Stimulated activated naive B cell treated with anti-CD40 and anti-IgM and Interleukin-4, amounts not matched to agents 10 μg/mL and 1 μg/mL and 100 μg/mL, for 72 hours (primary cell): ENCODE measurements around the gene SORCS2.

Experiments
- ATAC-seq, 2 donors: fragments of 150-1000 bp; cut with Tn5 transposase; replicated peaks; 2 replicates each; pipeline ENCODE4 v1.10.0; 2021; ENCODE audit warnings: moderate library complexity in 1 of 2
- DNase-seq: peaks from one replicate; pipeline ENCODE4 v3.0.0; 2021
- H3K27ac Mint-ChIP-seq: one replicate; pipeline ENCODE4 v1.8.0; 2022; ENCODE audit warnings: mild to moderate bottlenecking, mixed read lengths
- H3K27me3 Mint-ChIP-seq, 2 donors: one replicate each; pipeline ENCODE4 v1.8.0; 2022; ENCODE audit warnings: mixed read lengths in 2 of 2
- H3K36me3 Mint-ChIP-seq, 2 donors: one replicate each; pipeline ENCODE4 v1.8.0; 2022; ENCODE audit warnings: mixed read lengths in 2 of 2, mild to moderate bottlenecking in 1 of 2
- H3K4me1 Mint-ChIP-seq, 2 donors: one replicate each; pipeline ENCODE4 v1.8.0; 2022; ENCODE audit warnings: mixed read lengths in 2 of 2, mild to moderate bottlenecking in 1 of 2
- H3K4me3 Mint-ChIP-seq, 2 donors: one replicate each; pipeline ENCODE4 v1.8.0; 2022; ENCODE audit warnings: mild to moderate bottlenecking in 2 of 2, mixed read lengths in 2 of 2, moderate library complexity in 1 of 2
- H3K9me3 Mint-ChIP-seq, 2 donors: one replicate each; pipeline ENCODE4 v1.8.0; 2022; ENCODE audit warnings: mixed read lengths in 2 of 2, mild to moderate bottlenecking in 1 of 2

The SORCS2 gene

GRCh38 chr4:7253837-7254236, 61.5 kb downstream of the SORCS2 start:
- peaks cover 14 to 26% of the 10 kb centered on the region in 2 donors for H3K27me3 Mint-ChIP-seq
- H3K4me1 Mint-ChIP-seq = peaks cover 3 to 11% of the 10 kb centered on the region in 2 donors
- no peak for DNase-seq
- H3K27ac Mint-ChIP-seq = no peak overlapping the region
- no peak for ATAC-seq
- peaks cover 0 to 7% of the 10 kb centered on the region in 2 donors for H3K9me3 Mint-ChIP-seq
- H3K36me3 Mint-ChIP-seq = no peaks in the 10 kb centered on the region
- H3K4me3 Mint-ChIP-seq = no peak overlapping the region

DNA sequence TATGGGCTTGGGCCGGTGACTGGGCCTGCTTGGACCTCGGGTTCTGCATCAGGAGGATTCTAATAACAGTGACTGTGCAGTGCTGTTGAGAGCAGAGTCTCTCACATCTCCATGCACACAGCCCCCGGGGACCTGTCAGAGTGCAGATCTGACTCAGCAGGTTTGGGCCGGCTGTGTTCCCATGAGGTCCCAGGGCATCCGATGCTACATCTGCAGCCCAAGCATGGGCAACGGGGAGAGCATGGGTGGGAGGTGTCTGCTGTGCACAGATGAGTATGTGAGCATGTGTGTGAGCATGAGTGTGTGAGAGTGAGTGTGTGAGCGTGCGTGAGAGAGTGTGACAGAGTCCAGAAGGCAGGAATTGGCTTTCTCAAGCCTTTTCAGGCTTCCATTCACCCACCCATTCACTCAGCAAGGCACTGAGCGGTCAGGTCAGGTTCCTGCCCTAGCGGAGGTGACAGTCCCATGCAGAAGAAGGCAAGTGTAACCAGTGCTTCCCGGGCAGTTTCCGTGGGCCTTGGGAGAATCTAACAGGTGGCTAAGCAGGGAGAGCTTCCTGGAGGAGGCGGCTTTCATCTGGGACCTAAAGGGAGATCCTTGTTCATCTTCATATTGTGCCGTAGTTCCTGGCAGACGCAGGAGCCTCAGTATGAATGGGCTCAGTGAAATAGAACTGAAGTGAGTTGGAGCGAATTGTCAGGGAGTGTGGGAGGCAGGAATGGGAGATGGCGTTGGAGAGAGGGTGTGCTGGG, 62.6 kb downstream of the SORCS2 start:
- Mint-ChIP-seq H3K36me3 (no peaks in the 10 kb centered on the region), H3K9me3 (peaks cover 4 to 6% of the 10 kb centered on the region in 2 donors), H3K27me3 (peaks cover 14 to 30% of the 10 kb centered on the region in 2 donors), H3K4me3 (no peak overlapping the region), H3K27ac (no peak overlapping the region), H3K4me1 (peaks cover 3 to 11% of the 10 kb centered on the region in 2 donors)
- ATAC-seq = peak; percentile 89 to 95
- DNase-seq = peak; percentile 34

DNA sequence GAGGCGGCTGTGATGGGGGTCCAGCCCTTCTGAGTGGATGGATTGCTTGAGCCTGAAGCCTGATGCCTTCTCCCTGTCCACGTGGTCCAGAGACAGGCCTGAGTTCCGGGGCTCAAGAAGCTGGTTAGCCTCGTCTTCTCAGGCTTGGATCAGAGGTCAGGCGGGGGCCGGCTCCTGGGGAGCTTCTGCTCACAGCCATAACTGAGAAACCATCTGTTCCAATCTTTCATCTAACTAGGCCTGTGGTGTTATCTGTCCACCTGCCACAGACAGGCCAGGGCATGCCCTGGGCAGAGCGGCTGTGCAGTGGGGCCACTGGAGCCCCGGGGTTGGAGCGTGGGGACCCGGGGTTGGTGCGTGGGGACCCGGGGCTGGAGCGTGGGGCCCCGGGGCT, 63.1 kb downstream of the SORCS2 start:
- peaks cover 3 to 11% of the 10 kb centered on the region in 2 donors for H3K4me1 Mint-ChIP-seq
- DNase-seq = no peak
- no peak for ATAC-seq
- no peak overlapping the region for H3K4me3 Mint-ChIP-seq
- peaks cover 7% of the 10 kb centered on the region in 2 donors for H3K9me3 Mint-ChIP-seq
- peaks cover 14 to 30% of the 10 kb centered on the region in 2 donors for H3K27me3 Mint-ChIP-seq
- H3K36me3 Mint-ChIP-seq = no peaks in the 10 kb centered on the region
- no peak overlapping the region for H3K27ac Mint-ChIP-seq

DNA sequence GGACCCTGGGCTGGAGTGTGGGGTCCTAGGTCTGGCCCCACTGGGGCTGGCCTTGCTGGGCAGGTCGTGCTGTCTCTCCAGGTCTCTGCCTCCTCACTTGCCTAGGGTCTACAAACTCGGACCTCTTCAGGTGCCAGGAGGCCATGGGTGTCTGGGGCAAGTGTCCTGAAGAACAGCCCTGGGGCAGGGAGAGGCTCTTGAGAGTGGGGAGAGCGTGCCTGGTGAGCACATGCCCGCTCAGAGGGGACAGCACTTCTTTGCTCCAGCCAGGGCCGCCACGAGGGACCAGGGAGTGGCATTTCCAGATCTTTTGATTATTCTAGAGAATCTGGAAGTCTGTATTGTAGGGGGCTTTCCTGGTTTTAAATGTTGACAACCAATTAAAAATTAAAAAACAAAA, 63.7 kb downstream of the SORCS2 start:
- peaks cover 10 to 30% of the 10 kb centered on the region in 2 donors for H3K27me3 Mint-ChIP-seq
- ATAC-seq = no peak
- no peak overlapping the region for H3K4me3 Mint-ChIP-seq
- H3K36me3 Mint-ChIP-seq = no peaks in the 10 kb centered on the region
- DNase-seq = no peak
- H3K27ac Mint-ChIP-seq = no peak overlapping the region
- H3K4me1 Mint-ChIP-seq = peaks cover 3 to 11% of the 10 kb centered on the region in 2 donors
- peaks cover 8 to 9% of the 10 kb centered on the region in 2 donors for H3K9me3 Mint-ChIP-seq

DNA sequence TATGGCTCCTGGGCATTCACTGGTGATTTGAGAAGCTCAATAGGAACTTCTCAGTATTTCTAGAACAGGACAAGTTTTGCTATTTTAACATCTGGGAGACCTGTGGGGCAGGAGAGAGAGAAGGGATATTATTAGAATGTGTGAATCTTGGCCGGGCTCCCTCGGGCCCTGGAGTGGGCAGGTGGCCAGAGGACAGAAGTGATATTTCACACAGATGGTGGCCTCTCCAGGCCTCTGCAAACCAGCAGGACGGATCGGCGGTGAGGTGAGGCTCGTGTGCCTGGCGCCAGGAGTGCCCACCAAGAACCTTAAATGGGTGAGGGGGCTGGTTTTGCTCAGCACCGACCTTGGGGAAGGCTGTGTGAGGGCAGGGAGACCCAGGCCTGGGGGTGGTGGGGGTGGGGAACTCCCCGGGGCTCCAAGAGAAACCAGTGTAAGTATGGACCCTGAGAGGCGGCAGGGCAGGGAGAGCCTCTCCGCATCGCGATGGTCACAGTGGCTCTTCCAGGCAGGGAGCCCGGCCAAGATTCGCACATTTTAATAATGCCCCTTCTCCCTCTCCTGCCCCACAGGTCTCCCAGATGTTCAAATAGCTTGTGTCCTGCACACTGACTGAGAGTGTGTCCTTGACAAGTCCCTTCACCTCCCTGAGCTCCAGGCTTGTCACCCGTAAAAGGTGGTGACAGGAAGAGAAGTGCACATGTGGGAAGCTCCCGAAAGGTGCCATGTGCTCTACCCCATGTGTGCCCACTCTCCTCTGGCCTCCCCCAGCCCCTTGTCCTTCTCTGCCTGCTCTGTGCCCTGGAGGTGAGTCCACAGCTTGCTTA, 64.9 kb downstream of the SORCS2 start:
- DNase-seq (no peak), ATAC-seq (no peak)
- H3K36me3 Mint-ChIP-seq = no peaks in the 10 kb centered on the region
- peaks cover 3 to 11% of the 10 kb centered on the region in 2 donors for H3K4me1 Mint-ChIP-seq
- peaks cover 8 to 9% of the 10 kb centered on the region in 2 donors for H3K9me3 Mint-ChIP-seq
- peaks cover 2 to 21% of the 10 kb centered on the region in 2 donors for H3K27me3 Mint-ChIP-seq
- no peak overlapping the region for H3K27ac Mint-ChIP-seq
- H3K4me3 Mint-ChIP-seq = no peak overlapping the region

DNA sequence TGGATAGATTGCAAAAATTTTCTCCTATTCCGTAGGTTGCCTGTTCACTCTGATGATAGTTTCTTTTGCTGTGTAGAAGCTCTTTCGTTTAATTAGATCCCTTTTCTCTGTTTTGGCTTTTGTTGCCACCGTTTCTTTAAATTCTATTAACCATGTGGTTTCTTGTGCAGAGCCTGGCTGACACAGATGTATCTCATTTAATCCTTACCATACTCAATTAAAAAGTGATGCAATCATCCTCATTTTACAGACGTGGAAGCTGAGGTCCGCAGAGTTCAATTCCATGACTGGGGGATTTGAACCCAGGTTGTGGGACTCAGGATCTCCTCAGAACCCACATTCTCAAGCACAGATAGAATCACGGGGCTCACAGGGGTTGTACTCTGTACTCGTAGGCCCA, 66.7 kb downstream of the SORCS2 start:
- ATAC-seq = no peak
- Mint-ChIP-seq H3K4me3 (no peak overlapping the region), H3K27me3 (peaks cover 9 to 19% of the 10 kb centered on the region in 2 donors), H3K36me3 (no peaks in the 10 kb centered on the region), H3K4me1 (peaks cover 3 to 11% of the 10 kb centered on the region in 2 donors), H3K9me3 (peaks cover 8 to 9% of the 10 kb centered on the region in 2 donors), H3K27ac (no peak overlapping the region)
- no peak for DNase-seq

- DNase-seq (no peak), ATAC-seq (no peak)
- no peak overlapping the region for H3K27ac Mint-ChIP-seq
- no peak overlapping the region for H3K4me3 Mint-ChIP-seq
- H3K27me3 Mint-ChIP-seq = peaks cover 9 to 11% of the 10 kb centered on the region in 2 donors
- H3K4me1 Mint-ChIP-seq = no peaks in the 10 kb centered on the region
- peaks cover 6 to 8% of the 10 kb centered on the region in 2 donors for H3K9me3 Mint-ChIP-seq
- no peaks in the 10 kb centered on the region for H3K36me3 Mint-ChIP-seq
Measured at GRCh38 chr4:7260569-7260968, 68.2 kb downstream of the SORCS2 start.

GRCh38 chr4:7261087-7261486, 68.7 kb downstream of the SORCS2 start:
- no peak overlapping the region for H3K27ac Mint-ChIP-seq
- no peaks in the 10 kb centered on the region for H3K36me3 Mint-ChIP-seq
- no peak overlapping the region for H3K4me3 Mint-ChIP-seq
- ATAC-seq (no peak), DNase-seq (no peak)
- peaks cover 9 to 11% of the 10 kb centered on the region in 2 donors for H3K27me3 Mint-ChIP-seq
- H3K4me1 Mint-ChIP-seq = no peaks in the 10 kb centered on the region
- peaks cover 6 to 8% of the 10 kb centered on the region in 2 donors for H3K9me3 Mint-ChIP-seq

DNA sequence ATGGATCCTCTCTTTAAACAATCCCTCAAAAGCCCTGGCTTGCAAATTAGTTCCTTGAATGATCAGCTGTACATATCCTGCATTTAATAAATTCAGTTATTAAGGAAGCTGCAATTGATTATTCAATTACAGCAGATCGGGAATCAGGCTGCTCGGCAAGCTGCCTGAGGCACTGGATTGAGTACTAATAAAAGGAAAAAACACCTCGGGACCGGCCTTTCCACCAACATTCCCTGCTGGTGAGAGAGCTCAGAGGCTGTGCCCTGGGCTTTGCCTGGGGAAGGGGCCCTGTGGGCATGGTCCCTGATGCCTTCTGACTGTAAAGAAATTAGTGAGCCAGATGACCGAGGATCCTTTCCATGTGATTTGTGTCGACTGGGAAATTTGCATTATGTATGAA, 69.2 kb downstream of the SORCS2 start:
- peaks cover 8 to 9% of the 10 kb centered on the region in 2 donors for H3K27me3 Mint-ChIP-seq
- H3K36me3 Mint-ChIP-seq = no peaks in the 10 kb centered on the region
- DNase-seq (no peak), ATAC-seq (no peak)
- H3K4me3 Mint-ChIP-seq = no peak overlapping the region
- no peaks in the 10 kb centered on the region for H3K4me1 Mint-ChIP-seq
- peaks cover 6 to 8% of the 10 kb centered on the region in 2 donors for H3K9me3 Mint-ChIP-seq
- H3K27ac Mint-ChIP-seq = no peak overlapping the region

DNA sequence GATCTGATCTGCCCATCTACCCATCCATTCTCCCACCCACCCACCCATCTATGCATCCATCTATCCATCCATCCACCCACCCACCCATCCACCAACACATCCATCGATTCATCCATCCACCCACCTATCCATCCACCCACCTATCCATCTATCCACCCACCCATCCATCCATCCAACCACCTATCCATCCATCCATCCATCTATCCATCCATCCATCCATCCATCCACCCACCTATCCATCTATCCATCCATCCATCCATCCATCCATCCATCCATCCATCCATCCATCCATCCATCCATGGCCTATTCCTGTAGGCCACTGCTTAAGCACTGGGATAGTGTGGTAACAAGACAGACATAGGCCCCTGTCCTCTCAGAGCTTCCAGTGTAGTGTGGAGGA, 69.8 kb downstream of the SORCS2 start:
- Mint-ChIP-seq H3K9me3 (peaks cover 6 to 8% of the 10 kb centered on the region in 2 donors), H3K4me3 (no peak overlapping the region), H3K4me1 (no peaks in the 10 kb centered on the region), H3K27me3 (peaks cover 5 to 9% of the 10 kb centered on the region in 2 donors), H3K36me3 (no peaks in the 10 kb centered on the region), H3K27ac (no peak overlapping the region)
- no peak for DNase-seq
- ATAC-seq = no peak

DNA sequence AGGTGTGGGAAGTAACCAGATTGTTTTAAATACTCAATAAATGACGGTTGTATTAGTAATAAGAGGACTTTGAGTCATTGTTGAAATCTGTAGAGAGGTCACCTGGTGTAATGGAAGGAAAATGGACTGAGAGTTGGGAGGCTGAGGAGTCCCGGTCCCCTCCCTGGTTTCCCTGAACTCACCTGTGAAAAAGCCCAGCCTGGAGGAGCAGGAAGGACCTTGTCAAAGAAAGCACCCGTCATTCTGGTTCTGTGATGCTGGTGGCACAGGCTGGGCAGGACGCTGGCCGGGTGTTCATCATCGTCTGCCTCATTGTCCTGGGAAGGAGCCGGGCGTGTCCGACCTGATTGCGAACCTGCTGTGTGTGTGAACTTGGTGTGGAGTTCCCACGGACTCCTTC, 70.8 kb downstream of the SORCS2 start:
- Mint-ChIP-seq H3K9me3 (peaks cover 6 to 8% of the 10 kb centered on the region in 2 donors), H3K27ac (no peak overlapping the region), H3K27me3 (peaks cover 5 to 9% of the 10 kb centered on the region in 2 donors), H3K4me1 (no peaks in the 10 kb centered on the region), H3K4me3 (no peak overlapping the region), H3K36me3 (no peaks in the 10 kb centered on the region)
- ATAC-seq (no peak), DNase-seq (no peak)

GRCh38 chr4:7264694-7265093, 72.4 kb downstream of the SORCS2 start:
- Mint-ChIP-seq H3K4me3 (no peak overlapping the region), H3K27me3 (peaks cover 1 to 9% of the 10 kb centered on the region in 2 donors), H3K27ac (no peak overlapping the region), H3K36me3 (no peaks in the 10 kb centered on the region), H3K9me3 (peaks cover 3 to 5% of the 10 kb centered on the region in 2 donors), H3K4me1 (no peaks in the 10 kb centered on the region)
- no peak for DNase-seq
- ATAC-seq = no peak

DNA sequence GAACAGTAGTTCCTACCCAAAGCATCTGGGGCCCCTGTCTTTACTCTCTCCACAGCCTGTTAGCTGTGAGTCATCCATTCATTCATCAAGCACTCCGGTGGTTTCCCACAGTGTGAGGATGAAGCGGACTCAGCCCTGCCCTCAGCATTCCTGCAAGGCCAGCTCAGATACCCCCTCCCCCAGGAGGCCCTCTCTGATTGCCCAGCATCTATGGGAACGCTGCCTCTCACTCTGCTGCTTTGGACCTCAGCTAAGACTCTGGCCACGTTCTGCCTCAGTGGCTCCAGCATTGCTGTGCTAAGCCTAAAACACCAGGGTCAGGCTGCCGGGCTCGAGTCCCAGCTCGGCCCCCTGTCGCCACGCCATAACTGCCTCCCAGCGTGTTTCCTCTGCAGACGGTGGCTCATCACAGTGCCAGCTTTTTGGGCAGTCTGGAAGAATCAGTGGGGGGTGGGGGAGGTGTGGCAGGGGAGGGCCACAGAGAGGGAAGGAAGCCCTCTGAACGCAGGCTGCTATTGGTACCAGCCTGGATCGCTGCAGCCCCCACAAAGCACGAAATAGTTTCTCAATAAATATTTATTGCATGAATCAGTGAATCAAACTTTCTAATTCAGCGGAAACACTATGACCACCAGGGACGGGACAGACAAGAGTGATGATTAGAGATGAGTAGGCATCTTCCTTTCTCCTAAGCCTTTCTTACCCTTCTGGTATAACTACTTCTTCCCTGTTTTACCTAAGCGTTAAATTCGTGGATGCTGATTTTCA, 74.4 kb downstream of the SORCS2 start:
- Mint-ChIP-seq H3K9me3 (no peaks in the 10 kb centered on the region), H3K27me3 (peaks cover 0 to 9% of the 10 kb centered on the region in 2 donors), H3K4me1 (no peaks in the 10 kb centered on the region), H3K4me3 (no peak overlapping the region), H3K36me3 (no peaks in the 10 kb centered on the region), H3K27ac (no peak overlapping the region)
- DNase-seq (no peak), ATAC-seq (no peak)

- H3K9me3 Mint-ChIP-seq = no peaks in the 10 kb centered on the region
- H3K4me1 Mint-ChIP-seq = no peaks in the 10 kb centered on the region
- H3K27me3 Mint-ChIP-seq = peaks cover 0 to 2% of the 10 kb centered on the region in 2 donors
- no peaks in the 10 kb centered on the region for H3K36me3 Mint-ChIP-seq
- no peak overlapping the region for H3K4me3 Mint-ChIP-seq
- no peak overlapping the region for H3K27ac Mint-ChIP-seq
- DNase-seq (no peak), ATAC-seq (no peak)
Measured at GRCh38 chr4:7267829-7268228, 75.5 kb downstream of the SORCS2 start.
